Measurements from ENCODE around the gene ARHGAP9. TPM values are rescaled to one million over a fixed set of nuclear protein-coding genes. Genes with fewer than 3 reads are reported as not detected.
"Not testable (repeated sequence)": the region's sequence is repeated elsewhere in the genome, so short reads cannot be mapped to it uniquely, and the experiment has no call there.

ARHGAP9 gene
- total RNA-seq, 1 donor from 2014 or later: not detected

DNA sequence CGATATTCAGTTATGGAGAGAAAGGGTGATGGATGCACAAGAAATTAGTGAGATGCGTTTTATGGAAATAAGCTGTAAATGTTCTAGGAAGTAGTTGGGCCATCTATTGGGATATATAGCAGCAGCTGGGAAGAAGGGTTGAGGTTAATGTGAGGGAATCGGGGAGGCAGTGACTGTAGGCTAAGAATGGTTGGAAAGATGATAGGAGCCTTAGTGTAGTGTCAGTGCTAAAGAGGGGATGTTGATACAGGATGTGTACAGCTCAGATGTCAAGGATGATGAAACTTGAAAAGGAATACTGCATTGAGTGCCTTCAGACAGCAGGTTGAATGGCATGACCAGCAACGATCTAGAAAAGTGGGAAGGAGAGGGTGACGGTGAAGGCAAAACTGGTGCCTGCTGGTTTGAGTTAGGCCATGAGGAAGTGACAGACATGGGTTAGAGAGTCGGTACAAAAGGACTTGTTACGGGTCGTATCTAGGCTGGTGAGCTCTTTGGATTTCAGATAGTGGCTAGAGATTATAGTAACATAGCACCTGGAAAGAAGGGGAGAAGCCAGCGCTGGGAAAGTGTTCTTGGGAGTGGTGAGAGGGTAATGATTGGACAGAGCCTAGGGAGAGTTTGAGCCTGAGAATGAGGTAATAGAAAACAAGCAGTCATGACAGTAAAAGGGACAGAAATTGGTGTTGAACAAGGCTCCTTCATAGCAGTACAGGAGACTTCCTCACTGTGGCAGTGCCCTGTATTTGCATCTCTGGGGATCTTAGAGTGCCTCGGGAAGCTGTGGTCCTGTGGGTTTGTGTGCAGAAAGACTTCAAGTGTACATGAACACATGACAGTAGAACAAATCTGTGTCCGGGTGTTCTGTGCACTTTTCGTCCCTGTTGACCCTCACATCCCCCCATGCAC, 17.8 kb upstream of the ARHGAP9 start:
- TF ChIP-seq, protein P1, sequence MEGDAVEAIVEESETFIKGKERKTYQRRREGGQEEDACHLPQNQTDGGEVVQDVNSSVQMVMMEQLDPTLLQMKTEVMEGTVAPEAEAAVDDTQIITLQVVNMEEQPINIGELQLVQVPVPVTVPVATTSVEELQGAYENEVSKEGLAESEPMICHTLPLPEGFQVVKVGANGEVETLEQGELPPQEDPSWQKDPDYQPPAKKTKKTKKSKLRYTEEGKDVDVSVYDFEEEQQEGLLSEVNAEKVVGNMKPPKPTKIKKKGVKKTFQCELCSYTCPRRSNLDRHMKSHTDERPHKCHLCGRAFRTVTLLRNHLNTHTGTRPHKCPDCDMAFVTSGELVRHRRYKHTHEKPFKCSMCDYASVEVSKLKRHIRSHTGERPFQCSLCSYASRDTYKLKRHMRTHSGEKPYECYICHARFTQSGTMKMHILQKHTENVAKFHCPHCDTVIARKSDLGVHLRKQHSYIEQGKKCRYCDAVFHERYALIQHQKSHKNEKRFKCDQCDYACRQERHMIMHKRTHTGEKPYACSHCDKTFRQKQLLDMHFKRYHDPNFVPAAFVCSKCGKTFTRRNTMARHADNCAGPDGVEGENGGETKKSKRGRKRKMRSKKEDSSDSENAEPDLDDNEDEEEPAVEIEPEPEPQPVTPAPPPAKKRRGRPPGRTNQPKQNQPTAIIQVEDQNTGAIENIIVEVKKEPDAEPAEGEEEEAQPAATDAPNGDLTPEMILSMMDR (IDR thresholded peaks at IDR 0.05; ENCODE audit: unreplicated experiment): no peak
- H3K9me3 Mint-ChIP-seq: peaks cover 4% of the 10 kb centered on the region
- no peak overlapping the region for H3K27ac Mint-ChIP-seq
- no peaks in the 10 kb centered on the region for H3K4me1 Mint-ChIP-seq
- H3K4me3 Mint-ChIP-seq: no peak overlapping the region
- no peaks in the 10 kb centered on the region for H3K27me3 Mint-ChIP-seq (ENCODE audit: low read depth)
- no peak for DNase-seq (ENCODE audit: low spot score in 2 of 2, unreplicated experiment in 2 of 2)
- peaks cover 53% of the 10 kb centered on the region for H3K36me3 Mint-ChIP-seq

DNA sequence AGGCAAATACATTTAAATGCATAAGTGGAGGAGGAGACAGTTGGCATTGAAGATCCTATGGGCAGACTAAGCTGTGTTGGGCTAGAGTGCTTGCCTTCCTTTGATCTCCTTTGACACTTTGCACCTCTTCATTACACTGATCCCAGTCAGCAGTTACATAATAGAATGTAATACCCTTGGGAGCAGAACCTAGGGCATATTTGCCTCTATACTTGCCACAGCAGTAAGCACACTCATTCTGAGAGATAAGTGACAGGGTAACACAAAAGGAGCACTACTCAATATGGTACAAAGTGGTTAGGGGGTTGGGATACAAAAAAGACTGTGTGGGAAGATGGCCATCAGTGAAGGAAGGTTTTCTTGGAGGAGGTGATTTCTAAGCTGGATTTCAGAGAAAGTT, 17.2 kb upstream of the ARHGAP9 start:
- DNase-seq (ENCODE audit: low spot score in 2 of 2, unreplicated experiment in 2 of 2): no peak
- Mint-ChIP-seq H3K4me1 (no peaks in the 10 kb centered on the region), H3K9me3 (peaks cover 4% of the 10 kb centered on the region), H3K27me3 (ENCODE audit: low read depth) (no peaks in the 10 kb centered on the region), H3K27ac (no peak overlapping the region), H3K4me3 (no peak overlapping the region), H3K36me3 (peaks cover 48% of the 10 kb centered on the region)
- TF ChIP-seq, protein P1 (IDR thresholded peaks at IDR 0.05; ENCODE audit: unreplicated experiment): no peak

DNA sequence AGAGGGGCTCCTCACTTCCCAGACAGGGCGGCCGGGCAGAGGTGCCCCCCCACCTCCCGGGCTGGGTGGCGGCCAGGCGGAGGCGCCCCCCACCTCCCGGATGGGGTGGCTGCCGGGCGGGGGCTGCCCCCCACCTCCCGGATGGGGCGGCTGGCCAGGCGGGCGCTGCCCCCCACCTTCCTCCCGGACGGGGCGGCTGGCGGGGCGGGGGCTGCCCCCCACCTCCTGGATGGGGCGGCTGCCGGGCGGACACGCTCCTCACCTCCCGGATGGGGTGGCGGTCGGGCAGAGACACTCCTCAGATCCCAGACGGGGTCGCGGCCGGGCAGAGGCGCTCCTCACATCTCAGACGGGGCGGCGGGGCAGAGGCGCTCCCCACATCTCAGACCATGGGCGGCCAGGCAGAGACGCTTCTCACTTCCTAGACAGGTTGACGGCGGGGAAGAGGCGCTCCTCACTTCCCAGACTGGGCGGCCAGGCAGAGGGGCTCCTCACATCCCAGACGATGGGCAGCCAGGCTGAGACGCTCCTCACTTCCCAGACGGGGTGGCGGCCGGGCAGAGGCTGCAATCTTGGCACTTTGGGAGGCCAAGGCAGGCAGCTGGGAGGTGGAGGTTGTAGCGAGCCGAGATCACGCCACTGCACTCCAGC, 15.5 kb upstream of the ARHGAP9 start:
- DNase-seq (ENCODE audit: low spot score in 2 of 2, unreplicated experiment in 2 of 2); H3K27me3 Mint-ChIP-seq (ENCODE audit: low read depth); H3K4me1 Mint-ChIP-seq; H3K4me3 Mint-ChIP-seq; H3K9me3 Mint-ChIP-seq; H3K27ac Mint-ChIP-seq: not testable (repeated sequence)
- peaks cover 42% of the 10 kb centered on the region for H3K36me3 Mint-ChIP-seq

DNA sequence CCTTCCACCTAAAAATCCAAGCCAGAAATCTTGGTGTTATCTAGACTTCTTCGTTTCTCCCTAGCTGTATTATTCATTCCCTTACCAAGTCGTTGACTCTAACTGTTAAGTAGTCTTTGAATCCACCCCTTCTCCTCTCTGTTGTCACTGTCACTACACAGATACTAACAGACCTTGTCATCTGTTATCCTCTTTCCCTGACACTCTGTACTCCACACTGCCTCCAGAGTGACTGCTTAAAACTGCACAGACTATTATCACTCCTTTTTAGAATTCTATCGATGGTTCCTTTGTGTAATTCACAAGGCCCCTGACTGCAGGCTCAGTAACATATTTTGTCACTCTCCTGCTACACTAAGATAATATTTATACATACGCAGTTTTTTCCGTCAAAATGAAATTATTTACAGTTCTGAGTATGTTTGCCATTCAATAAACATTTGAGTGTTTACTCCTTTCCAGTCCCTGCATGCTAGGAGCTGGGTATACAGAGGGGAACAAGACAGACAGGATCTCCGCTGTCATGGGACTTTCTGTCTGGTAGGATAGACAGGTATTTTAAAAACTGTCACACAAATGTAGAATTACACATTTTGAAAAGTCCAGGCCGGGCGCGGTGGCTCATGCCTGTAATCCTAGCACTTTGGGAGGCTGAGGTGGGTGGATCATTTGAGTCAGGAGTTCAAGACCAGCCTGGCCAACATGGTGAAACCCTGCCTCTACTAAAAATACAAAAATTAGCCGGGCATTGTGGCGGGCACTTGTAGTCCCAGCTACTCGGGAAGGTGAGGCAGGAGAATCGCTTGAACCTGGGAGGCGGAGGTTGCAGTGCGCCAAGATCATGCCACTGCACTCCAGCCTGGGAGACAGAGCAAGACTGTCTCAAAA, 12.0 kb upstream of the ARHGAP9 start:
- TF ChIP-seq, protein P1 (IDR thresholded peaks at IDR 0.05; ENCODE audit: unreplicated experiment): no peak
- Mint-ChIP-seq H3K4me1 (peaks cover 14% of the 10 kb centered on the region), H3K9me3 (no peaks in the 10 kb centered on the region), H3K27me3 (ENCODE audit: low read depth) (no peaks in the 10 kb centered on the region), H3K27ac (no peak overlapping the region), H3K36me3 (peaks cover 24% of the 10 kb centered on the region), H3K4me3 (no peak overlapping the region)
- no peak for DNase-seq (ENCODE audit: low spot score in 2 of 2, unreplicated experiment in 2 of 2)

DNA sequence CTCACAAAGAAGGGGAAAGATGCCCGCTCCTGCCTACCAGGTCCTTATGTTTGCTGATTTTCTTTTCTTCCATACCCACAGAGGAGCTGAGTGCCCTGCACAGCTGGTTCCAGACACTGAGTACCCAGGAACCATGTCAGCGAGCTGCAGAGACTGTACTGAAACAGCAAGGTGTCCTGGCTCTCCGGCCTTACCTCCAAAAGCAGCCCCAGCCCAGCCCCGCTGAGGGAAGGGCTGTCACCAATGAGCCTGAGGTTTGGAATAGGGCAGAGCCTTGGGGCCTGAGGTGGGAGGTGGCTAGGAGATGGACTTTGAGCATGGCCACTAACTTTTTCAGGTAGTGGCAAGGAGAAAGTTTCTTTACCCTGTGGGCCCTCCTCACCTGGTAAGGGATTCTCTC, 10.5 kb upstream of the ARHGAP9 start:
- no peak for DNase-seq (ENCODE audit: low spot score in 2 of 2, unreplicated experiment in 2 of 2)
- H3K4me3 Mint-ChIP-seq: no peak overlapping the region
- peaks cover 19% of the 10 kb centered on the region for H3K36me3 Mint-ChIP-seq
- no peaks in the 10 kb centered on the region for H3K27me3 Mint-ChIP-seq (ENCODE audit: low read depth)
- H3K4me1 Mint-ChIP-seq: peaks cover 14% of the 10 kb centered on the region
- TF ChIP-seq, protein P1 (IDR thresholded peaks at IDR 0.05; ENCODE audit: unreplicated experiment): no peak
- no peak overlapping the region for H3K27ac Mint-ChIP-seq
- H3K9me3 Mint-ChIP-seq: no peaks in the 10 kb centered on the region

Measured in mesothelial cell of epicardium (in vitro differentiated cells).